HG02642 (cell line): ENCODE results near the gene SGMS1.

ENCODE experiments used
- ATAC-seq: cut with Tn5 transposase; IDR thresholded peaks from one replicate; pipeline ENCODE4 v1.9.1; 2021; ENCODE audit warnings: mild to moderate bottlenecking; ENCODE audit not compliant: unreplicated experiment, poor library complexity

SGMS1 gene

GRCh38 chr10:50613726-50614443, 9.9 kb downstream of the SGMS1 start:
- no peak for ATAC-seq

- peak; percentile 73 for ATAC-seq
Observed at GRCh38 chr10:50613150-50613549, 10.6 kb downstream of the SGMS1 start.

DNA sequence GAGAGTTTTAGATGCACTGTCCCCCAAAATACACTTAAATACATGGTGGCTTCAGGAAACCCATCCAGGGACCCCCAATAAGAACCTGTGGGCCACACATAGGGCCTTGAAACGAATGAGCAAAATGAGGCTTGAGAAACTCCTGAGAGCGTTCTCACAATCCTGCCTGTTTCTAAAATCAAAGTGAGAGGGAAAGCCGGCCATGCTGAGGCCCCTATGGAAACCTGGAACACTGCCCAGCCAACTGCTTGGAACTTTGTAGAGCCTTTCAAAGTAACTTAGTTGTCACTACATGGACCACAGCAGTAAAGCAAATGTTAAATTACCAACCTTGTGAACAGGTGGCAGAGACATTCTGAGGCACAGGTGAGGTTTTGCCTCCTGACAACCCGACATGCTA, 13.4 kb downstream of the SGMS1 start:
- no peak for ATAC-seq

DNA sequence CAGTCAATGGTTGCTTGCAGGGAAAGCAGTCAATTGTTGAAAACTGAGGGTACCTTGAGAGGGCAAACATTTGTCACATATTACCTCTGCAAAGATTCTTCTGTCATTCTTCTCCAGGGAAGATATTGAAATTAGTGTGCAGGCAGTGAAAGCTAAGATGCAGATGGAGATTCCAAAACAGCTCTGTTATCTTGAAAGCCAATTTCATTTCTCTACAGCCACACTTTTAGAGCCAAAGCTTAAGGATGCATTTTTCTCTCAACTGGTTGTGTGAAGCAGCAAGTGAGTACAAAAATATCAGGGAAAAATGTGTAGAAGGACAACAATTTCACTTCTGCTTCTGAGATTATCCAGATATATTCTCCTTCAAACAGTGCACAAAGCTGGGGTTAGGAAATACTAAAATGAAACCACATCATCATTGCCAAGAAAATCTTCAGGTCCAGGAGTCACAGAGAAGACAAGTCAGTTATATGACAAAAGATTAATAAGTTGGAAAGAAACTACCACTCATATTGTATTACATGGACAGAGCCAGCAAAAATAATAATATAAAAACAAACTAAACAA, 16.3 kb downstream of the SGMS1 start:
- ATAC-seq: no peak

GRCh38 chr10:50605951-50606270, 17.8 kb downstream of the SGMS1 start:
- ATAC-seq: no peak

DNA sequence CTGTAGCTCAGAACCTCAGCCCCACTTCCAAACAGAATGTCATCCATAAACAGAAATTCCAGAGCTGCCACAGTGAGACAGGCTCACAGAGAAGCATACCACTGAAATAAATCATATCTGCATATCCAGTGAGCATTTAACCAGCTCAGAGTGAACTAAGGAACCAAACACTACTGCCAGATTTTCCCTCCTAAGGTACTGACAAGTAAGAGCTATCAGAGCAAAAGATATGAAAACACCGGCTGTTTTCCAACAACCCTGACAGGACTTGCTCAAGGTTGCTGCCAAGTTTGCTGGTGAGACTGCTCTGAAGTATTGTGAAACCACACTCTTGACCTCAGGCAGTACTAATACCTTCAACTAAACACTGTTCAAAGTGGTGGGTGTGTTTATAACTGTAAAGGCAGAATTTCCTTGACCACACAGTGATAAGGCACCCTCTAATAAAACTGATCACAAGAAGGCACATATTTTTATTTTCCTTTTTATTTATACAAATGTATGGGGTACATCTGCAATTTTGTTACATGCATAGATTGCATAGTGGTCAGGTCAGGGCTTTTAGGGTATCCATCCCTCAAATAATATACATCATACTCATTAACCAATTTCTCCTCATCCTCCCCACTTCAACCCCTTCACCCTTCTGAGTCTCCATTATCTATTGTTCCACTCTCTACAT, 18.3 kb downstream of the SGMS1 start:
- ATAC-seq: peak; percentile 80

DNA sequence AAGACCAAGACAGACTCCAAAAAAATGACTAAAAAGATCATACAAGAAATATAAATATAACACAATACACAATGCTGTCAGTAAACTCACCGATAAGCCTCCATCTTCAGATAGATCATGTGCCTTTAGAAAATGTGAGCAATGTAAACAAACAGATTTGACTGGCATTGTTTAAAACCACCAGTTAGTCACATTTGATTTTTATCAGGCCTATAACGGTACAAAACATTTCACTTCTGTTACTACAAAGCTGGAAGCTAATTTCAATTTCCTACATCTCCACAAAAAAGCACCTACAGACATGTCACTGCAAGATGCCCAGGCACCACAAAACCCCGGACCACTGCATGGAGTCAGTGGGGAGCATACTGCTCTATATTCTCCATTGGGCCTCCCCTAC, 18.9 kb downstream of the SGMS1 start:
- no peak for ATAC-seq

DNA sequence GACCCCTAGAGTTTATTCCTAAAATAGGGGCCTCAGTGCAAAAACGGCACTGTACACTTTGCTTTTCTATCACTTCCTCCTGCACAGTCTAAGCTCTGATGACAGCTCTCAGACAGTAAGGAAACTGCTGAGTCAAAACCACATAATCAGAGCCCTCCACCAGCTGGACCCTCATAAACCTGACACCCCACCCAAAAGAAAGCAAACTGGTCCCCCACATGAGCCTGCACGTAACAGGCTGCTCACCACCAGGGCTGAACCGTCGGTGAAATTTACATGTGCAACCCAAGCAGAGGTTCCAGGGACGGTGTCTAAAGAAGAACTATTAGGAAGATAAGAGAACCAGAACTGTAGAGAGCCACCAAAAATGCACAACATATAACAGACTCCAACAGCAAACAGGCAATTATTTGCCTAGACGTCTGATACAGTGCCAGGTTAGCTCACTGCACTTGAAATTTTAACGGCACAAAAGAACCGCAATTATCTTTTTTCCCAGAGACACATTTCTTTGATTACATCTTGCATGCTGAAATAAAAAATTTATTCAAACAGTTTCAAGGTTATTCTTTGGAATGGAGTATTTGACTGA, 19.6 kb downstream of the SGMS1 start:
- ATAC-seq: no peak

GRCh38 chr10:50603151-50603850, 20.5 kb downstream of the SGMS1 start:
- no peak for ATAC-seq

DNA sequence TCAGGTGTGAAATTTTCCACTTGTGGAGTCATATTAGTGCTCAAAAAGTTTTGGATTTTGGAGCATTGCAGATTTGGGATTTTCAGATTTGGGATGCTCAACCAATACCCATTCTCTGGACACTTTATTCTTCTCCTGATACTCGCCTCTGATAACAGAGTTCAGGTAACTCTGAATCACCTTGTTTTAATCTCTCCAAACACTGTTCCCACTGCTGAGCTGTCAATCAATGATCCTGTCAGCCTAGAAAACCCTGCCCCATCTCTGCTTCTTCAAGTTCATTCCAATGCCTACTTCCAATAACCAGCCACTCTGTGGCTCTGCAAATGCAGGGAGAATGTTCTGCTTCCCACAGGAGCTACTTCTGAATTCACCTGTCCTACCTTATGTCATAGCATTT, 21.8 kb downstream of the SGMS1 start:
- no peak for ATAC-seq

DNA sequence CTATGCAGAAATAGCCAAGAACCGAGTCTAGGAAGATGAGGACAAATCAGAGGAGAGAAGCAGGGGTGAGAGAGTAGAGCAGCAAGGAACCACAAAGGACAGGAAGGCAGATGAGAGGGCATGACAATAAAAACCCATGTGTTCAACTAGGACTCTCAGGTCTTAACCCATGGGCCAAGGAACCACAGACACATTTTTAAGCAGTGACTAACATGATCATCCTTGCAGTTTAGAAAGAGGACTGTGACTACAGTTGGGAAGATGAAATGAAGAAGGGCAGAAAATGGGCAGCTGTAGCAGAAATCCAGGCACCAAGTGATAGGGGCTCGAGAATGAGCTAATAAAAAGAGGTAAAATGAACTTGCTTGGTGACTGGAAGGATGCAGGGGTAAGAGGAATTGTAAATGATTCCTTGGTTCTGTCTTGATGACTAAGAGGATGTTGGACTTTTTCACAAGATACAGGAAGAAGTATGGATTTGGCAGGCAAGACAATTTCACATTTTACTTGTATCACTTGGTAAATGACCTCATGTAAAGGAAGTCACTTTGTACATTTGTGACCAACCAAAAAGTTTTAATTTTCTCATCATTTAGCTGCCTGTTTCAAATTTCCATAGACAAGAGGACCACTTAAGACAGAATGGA, 22.8 kb downstream of the SGMS1 start:
- ATAC-seq: no peak

DNA sequence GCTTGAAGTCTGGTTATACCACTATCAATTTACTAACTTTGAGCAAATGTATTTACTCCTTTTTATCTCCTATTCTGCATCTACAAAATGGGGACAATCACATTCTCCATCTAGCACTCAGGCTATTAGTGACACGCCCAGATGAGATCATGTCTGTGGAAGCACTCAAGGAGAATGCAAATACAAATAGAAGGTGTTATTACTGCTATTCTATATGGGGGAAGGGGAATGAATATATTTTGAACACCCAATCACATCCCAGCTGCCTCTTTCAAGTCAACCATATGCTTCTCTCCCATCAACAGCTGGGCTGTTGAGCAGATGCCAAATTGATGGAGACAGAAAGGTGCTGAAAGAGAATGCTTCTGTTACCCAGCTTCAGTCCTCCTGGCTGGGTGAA, 23.5 kb downstream of the SGMS1 start:
- no peak for ATAC-seq

DNA sequence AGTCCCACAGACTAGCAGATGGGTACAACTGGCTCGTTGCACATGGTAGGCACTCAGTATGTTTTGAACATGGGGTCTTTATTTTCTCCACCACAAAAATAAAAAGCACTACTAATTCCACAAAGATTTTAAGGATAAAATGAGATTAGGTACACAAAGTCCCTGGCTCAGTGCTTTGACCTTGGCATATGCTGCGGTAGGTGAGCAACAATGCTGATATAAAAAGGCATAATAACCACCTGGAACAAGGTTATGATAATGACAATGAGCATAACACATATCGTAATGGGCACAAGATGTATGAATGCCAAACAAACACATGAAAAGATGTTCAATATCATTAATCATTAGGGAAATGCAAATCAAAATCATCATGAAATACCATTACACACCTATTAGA, 26.9 kb downstream of the SGMS1 start:
- no peak for ATAC-seq

GRCh38 chr10:50596456-50596855, 27.3 kb downstream of the SGMS1 start:
- no peak for ATAC-seq

DNA sequence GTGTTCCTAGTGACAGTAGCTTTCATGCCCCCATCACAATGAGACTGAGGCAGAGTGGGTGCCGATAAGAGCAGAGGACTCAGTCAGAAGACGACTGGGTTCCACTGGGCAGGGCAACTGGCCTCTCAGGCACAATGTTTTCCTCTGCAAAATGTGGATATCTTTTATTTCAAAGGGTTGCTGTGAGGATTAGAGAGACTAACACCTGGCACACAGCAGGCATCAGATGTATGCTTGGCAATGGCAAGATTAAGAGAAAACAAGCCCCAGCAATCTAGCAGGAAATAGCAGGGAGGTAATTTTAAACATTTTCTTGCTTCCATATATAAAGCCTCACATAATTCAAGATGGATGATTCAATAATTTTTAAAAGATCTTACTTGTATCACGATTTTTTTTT, 28.0 kb downstream of the SGMS1 start:
- no peak for ATAC-seq

GRCh38 chr10:50593523-50594376, 30.0 kb downstream of the SGMS1 start:
- no peak for ATAC-seq

DNA sequence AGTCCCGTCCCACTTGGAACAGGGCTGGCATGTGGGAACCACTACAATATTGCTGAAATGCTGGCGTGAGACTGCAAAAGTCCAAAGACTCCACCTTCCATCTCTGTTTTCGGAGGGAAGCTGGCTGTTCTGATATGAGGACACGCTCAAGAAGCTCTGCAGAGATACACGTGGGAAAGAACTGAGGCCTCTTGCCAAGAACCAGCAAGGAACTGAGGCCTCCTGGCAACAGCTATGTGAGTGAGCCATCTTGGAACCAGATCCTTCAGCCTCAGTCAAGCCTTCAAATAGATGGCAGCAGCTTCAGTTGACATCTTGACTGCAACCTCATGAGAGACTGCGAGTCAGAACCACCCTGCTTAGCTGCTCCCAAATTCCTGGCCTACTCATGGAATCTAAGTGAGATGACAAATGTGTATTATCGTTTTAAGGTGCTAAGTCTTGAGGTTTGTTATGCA, 30.8 kb downstream of the SGMS1 start:
- no peak for ATAC-seq

- ATAC-seq: no peak
Observed at GRCh38 chr10:50590935-50591334, 32.8 kb downstream of the SGMS1 start.

GRCh38 chr10:50586740-50587088, 37.0 kb downstream of the SGMS1 start:
- no peak for ATAC-seq
